Trophoblast cell (in vitro differentiated cells and primary cell): ENCODE data around the gene BTD.

Experiments
- DNase-seq, 2 donors: peaks; one replicate each; pipeline ENCODE4 v3.0.0-alpha.2; 2016
- H2AFZ ChIP-seq: 2 replicates; pipeline ENCODE4 v1.6.1; 2013; ENCODE audit warnings: low read length, moderate library complexity, mild to moderate bottlenecking; ENCODE audit not compliant: insufficient read depth, poor library complexity
- H2AK5ac ChIP-seq: 2 replicates; pipeline ENCODE4 v1.6.1; 2013; ENCODE audit warnings: mild to moderate bottlenecking, low read length
- H2BK120ac ChIP-seq: 2 replicates; pipeline ENCODE4 v1.6.1; 2013; ENCODE audit warnings: low read length, mild to moderate bottlenecking, moderate library complexity; ENCODE audit not compliant: insufficient read depth, poor library complexity
- H2BK12ac ChIP-seq: 2 replicates; pipeline ENCODE4 v1.6.1; 2013; ENCODE audit warnings: mild to moderate bottlenecking, low read length, moderate library complexity
- H2BK5ac ChIP-seq: 2 replicates; pipeline ENCODE4 v1.6.1; 2013; ENCODE audit warnings: low read length, low read depth, moderate library complexity, mild to moderate bottlenecking; ENCODE audit not compliant: poor library complexity
- H3K14ac ChIP-seq: 2 replicates; pipeline ENCODE4 v1.6.1; 2013; ENCODE audit warnings: mild to moderate bottlenecking, low read length
- H3K18ac ChIP-seq: 2 replicates; pipeline ENCODE4 v1.6.1; 2013; ENCODE audit warnings: mild to moderate bottlenecking, low read length
- H3K23ac ChIP-seq: 2 replicates; pipeline ENCODE4 v1.6.1; 2013; ENCODE audit warnings: low read length
- H3K27ac ChIP-seq: 2 replicates; pipeline ENCODE4 v1.5.1; 2013; ENCODE audit warnings: low read depth, mild to moderate bottlenecking, inconsistent platforms, low read length, moderate library complexity
- H3K27me3 ChIP-seq: 2 replicates; pipeline ENCODE4 v1.6.1; 2013; ENCODE audit warnings: inconsistent platforms, mild to moderate bottlenecking, low read length, moderate library complexity; ENCODE audit not compliant: insufficient read depth
- H3K36me3 ChIP-seq, 2 experiments: 1 replicate in 1 of 2; 2 replicates in 1 of 2; pipeline ENCODE4 v1.6.1; 2013; ENCODE audit warnings: low read length in 2 of 2, mild to moderate bottlenecking in 2 of 2, moderate library complexity in 1 of 2; ENCODE audit not compliant: insufficient read depth in 2 of 2, control insufficient read depth in 1 of 2
- H3K4ac ChIP-seq: 2 replicates; pipeline ENCODE4 v1.6.1; 2013; ENCODE audit warnings: low read depth, mild to moderate bottlenecking, low read length, moderate library complexity
- H3K4me1 ChIP-seq, 2 experiments: 1 replicate in 1 of 2; 2 replicates in 1 of 2; pipeline ENCODE4 v1.6.1; 2013; ENCODE audit warnings: low read length in 2 of 2, mild to moderate bottlenecking in 2 of 2, moderate library complexity in 1 of 2; ENCODE audit not compliant: insufficient read depth in 2 of 2, control insufficient read depth in 1 of 2
- H3K4me2 ChIP-seq: 2 replicates; pipeline ENCODE4 v1.6.1; 2013; ENCODE audit warnings: inconsistent platforms, mild to moderate bottlenecking, low read length, moderate library complexity
- H3K4me3 ChIP-seq: 2 replicates; pipeline ENCODE4 v1.5.1; 2013; ENCODE audit warnings: mild to moderate bottlenecking, low read depth, low read length, inconsistent platforms
- H3K79me1 ChIP-seq: one replicate; pipeline ENCODE4 v1.6.1; 2013; ENCODE audit warnings: low read length
- H3K79me2 ChIP-seq: 2 replicates; pipeline ENCODE4 v1.6.1; 2013; ENCODE audit warnings: low read length, mild to moderate bottlenecking; ENCODE audit not compliant: control insufficient read depth, insufficient read depth, poor library complexity
- H3K9ac ChIP-seq: 2 replicates; pipeline ENCODE4 v1.6.1; 2013; ENCODE audit warnings: mild to moderate bottlenecking, low read length
- H3K9me3 ChIP-seq: 2 replicates; pipeline ENCODE4 v1.6.1; 2013; ENCODE audit warnings: low read depth, mild to moderate bottlenecking, control low read depth, inconsistent platforms, low read length; ENCODE audit not compliant: insufficient read depth
- H4K12ac ChIP-seq: 2 replicates; pipeline ENCODE4 v1.6.1; 2013; ENCODE audit warnings: low read depth, mild to moderate bottlenecking, low read length, moderate library complexity
- H4K8ac ChIP-seq: 2 replicates; pipeline ENCODE4 v1.6.1; 2013; ENCODE audit warnings: low read depth, mild to moderate bottlenecking, low read length, moderate library complexity
- H4K91ac ChIP-seq: one replicate; pipeline ENCODE4 v1.6.1; 2013; ENCODE audit warnings: low read depth, mild to moderate bottlenecking, low read length, moderate library complexity
- WGBS: extraction: QIAGEN DNeasy Blood & Tissue Kit; methylation state at CpG from one replicate; pipeline ENCODE4 v1.1.7; 2013; ENCODE audit warnings: missing lambda C conversion rate; ENCODE audit not compliant: insufficient read length, insufficient coverage; ENCODE audit errors: extremely low coverage; 5-methylcytosine and 5-hydroxymethylcytosine counted together

BTD gene

GRCh38 chr3:15610082-15610759 is 8.7 kb downstream of the BTD start:
- no peak overlapping the region for H2AK5ac ChIP-seq

DNA sequence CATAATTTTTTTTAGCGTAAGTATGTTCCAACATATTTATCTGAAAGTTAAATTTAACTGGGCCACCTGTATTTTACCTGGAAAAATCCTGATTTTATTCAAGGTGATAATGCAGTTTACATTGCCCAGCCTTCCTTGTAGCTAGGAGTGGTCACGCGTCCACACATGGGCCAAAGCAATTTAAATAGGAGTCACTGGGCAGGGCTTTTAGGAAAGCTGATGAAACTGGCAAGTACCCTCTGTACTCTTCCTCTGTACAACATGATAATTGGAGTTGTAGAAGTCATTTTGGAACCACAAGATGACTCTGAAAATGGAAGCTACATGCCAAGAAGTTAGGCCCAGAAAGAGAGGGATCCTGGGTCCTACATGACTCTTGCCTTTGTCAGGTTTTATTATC is 9.5 kb downstream of the BTD start:
- H4K12ac ChIP-seq: no peak overlapping the region
- H4K8ac ChIP-seq: no peak overlapping the region
- no peak overlapping the region for H3K4me3 ChIP-seq
- no peak overlapping the region for H4K91ac ChIP-seq
- no peaks in the 10 kb centered on the region for H3K79me1 ChIP-seq
- no peak overlapping the region for H3K18ac ChIP-seq
- DNase-seq: no peak
- no peak overlapping the region for H3K27ac ChIP-seq
- no peak overlapping the region for H3K4ac ChIP-seq
- H2AFZ ChIP-seq: no peak overlapping the region
- H3K4me2 ChIP-seq: no peak overlapping the region
- no peaks in the 10 kb centered on the region for H3K79me2 ChIP-seq
- no peak overlapping the region for H2BK12ac ChIP-seq
- no peak overlapping the region for H3K14ac ChIP-seq
- no peaks in the 10 kb centered on the region for H3K27me3 ChIP-seq
- H3K4me1 ChIP-seq: no peaks in the 10 kb centered on the region
- no peak overlapping the region for H3K9ac ChIP-seq
- H3K36me3 ChIP-seq: no peaks in the 10 kb centered on the region
- no peak overlapping the region for H2BK120ac ChIP-seq
- no CpG with 5 or more reads among the region's 3 CpGs for WGBS
- H2BK5ac ChIP-seq: no peak overlapping the region
- H3K23ac ChIP-seq: no peak overlapping the region
- no peak overlapping the region for H2AK5ac ChIP-seq
- no peaks in the 10 kb centered on the region for H3K9me3 ChIP-seq

More at GRCh38 chr3:15610082-15610759, 8.7 kb downstream of the BTD start:
- Histone ChIP-seq H3K18ac (no peak overlapping the region), H3K36me3 (no peaks in the 10 kb centered on the region), H3K9me3 (no peaks in the 10 kb centered on the region), H2BK120ac (no peak overlapping the region), H4K12ac (no peak overlapping the region), H4K91ac (no peak overlapping the region), H3K79me1 (no peaks in the 10 kb centered on the region), H3K79me2 (no peaks in the 10 kb centered on the region), H2BK12ac (no peak overlapping the region), H3K27ac (no peak overlapping the region), H3K27me3 (no peaks in the 10 kb centered on the region), H2AFZ (no peak overlapping the region), H3K14ac (no peak overlapping the region), H3K4me1 (no peaks in the 10 kb centered on the region), H3K9ac (no peak overlapping the region), H2BK5ac (no peak overlapping the region), H3K4ac (no peak overlapping the region), H3K4me2 (no peak overlapping the region), H3K23ac (no peak overlapping the region), H3K4me3 (no peak overlapping the region), H4K8ac (no peak overlapping the region)
- peak in 1 of 2 donors; percentile 11 for DNase-seq
- no CpG with 5 or more reads among the region's 4 CpGs for WGBS

DNA sequence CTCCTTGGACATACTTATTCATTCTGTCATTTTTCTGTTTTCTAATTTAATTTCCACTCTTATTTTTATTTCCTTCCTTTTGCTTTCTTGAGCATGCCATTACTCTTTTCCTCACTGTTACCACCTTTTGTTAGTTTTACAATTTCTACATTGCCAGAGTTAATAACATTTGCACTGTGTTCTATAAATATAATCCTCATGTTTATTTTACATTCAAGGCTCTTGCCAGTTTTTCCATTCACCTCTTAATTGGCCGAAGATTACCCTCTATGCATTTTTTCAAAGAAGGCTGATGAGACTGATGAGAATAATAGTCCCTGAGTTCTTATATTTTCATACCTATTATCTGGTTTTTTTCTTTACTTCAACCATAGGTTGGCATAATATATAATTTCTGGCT is 10.5 kb downstream of the BTD start:
- Histone ChIP-seq H3K36me3 (no peaks in the 10 kb centered on the region), H3K9me3 (no peaks in the 10 kb centered on the region), H3K14ac (no peak overlapping the region), H3K4me3 (no peak overlapping the region), H2BK5ac (no peak overlapping the region), H3K9ac (no peak overlapping the region), H3K79me2 (no peaks in the 10 kb centered on the region), H2BK120ac (no peak overlapping the region), H3K23ac (no peak overlapping the region), H4K12ac (no peak overlapping the region), H4K8ac (no peak overlapping the region), H2AK5ac (no peak overlapping the region), H2AFZ (no peak overlapping the region), H3K4me1 (no peaks in the 10 kb centered on the region), H3K4me2 (no peak overlapping the region), H3K4ac (no peak overlapping the region), H4K91ac (no peak overlapping the region), H2BK12ac (no peak overlapping the region), H3K18ac (no peak overlapping the region), H3K27ac (no peak overlapping the region), H3K27me3 (no peaks in the 10 kb centered on the region), H3K79me1 (no peaks in the 10 kb centered on the region)
- no CpG with 5 or more reads among the region's 1 CpG for whole genome bisulfite sequencing
- DNase-seq: no peak

GRCh38 chr3:15614958-15615357 is 13.4 kb downstream of the BTD start:
- Histone ChIP-seq H3K27me3 (no peaks in the 10 kb centered on the region), H3K79me1 (no peaks in the 10 kb centered on the region), H4K8ac (no peak overlapping the region), H3K4me3 (no peak overlapping the region), H3K4ac (no peak overlapping the region), H3K18ac (no peak overlapping the region), H3K9me3 (no peaks in the 10 kb centered on the region), H3K79me2 (no peaks in the 10 kb centered on the region), H3K4me1 (no peaks in the 10 kb centered on the region), H2BK120ac (no peak overlapping the region), H3K9ac (no peak overlapping the region), H2BK5ac (no peak overlapping the region), H4K12ac (no peak overlapping the region), H4K91ac (no peak overlapping the region), H2BK12ac (no peak overlapping the region), H3K23ac (no peak overlapping the region), H2AFZ (no peak overlapping the region), H3K36me3 (no peaks in the 10 kb centered on the region), H3K14ac (no peak overlapping the region), H2AK5ac (no peak overlapping the region), H3K27ac (no peak overlapping the region), H3K4me2 (no peak overlapping the region)
- no peak for DNase-seq
- WGBS: no CpG with 5 or more reads among the region's 1 CpG
